ENCODE measurements around the gene MAZ. TPM values are rescaled to one million over a fixed set of nuclear protein-coding genes. Genes with fewer than 3 reads are reported as not detected.

MAZ gene
- total and polyA plus RNA-seq, 2 of the 8 experiments (the other 6 are each of a cell fraction or from before 2014, with no cell fraction given) = 219 to 380 TPM

GRCh38 chr16:29858149-29858849, 52.0 kb downstream of the MAZ start (continued):
- TF ChIP-seq TCF12 (IDR thresholded peaks at IDR 0.05; ENCODE audit: low read depth, low read length) (no peak), SUZ12 (IDR thresholded peaks at IDR 0.05; ENCODE audit: low read length) (no peak), CHD7 (IDR thresholded peaks at IDR 0.05; ENCODE audit: insufficient replicate concordance, low read length) (no peak), ATF2 (IDR thresholded peaks at IDR 0.05; ENCODE audit: low read length) (no peak), BCL11A (IDR thresholded peaks at IDR 0.05; ENCODE audit: low read depth in 2 of 2, low read length in 2 of 2) (no peak), SIN3A (conservative IDR thresholded peaks at IDR 0.05 in 1 of 2, IDR thresholded peaks at IDR 0.05 in 1 of 2; ENCODE audit: low read depth in 1 of 2, low read length in 2 of 2) (no peak), SP1 (IDR thresholded peaks at IDR 0.05; ENCODE audit: low read depth, low read length) (no peak)

Measured in H1 (cell line).